ENCODE data around the gene ZC2HC1C.

GRCh38 chr14:75092698-75093097 lies 23.3 kb downstream of the ZC2HC1C start:
- TF ChIP-seq CTCF (IDR thresholded peaks at IDR 0.05) (no peak), ZFX (IDR thresholded peaks at IDR 0.05; ENCODE audit: borderline replicate concordance) (no peak)
